Astrocyte (in vitro differentiated cells and primary cell): ENCODE data around the gene CRHR1. TPM values are rescaled to one million over a fixed set of nuclear protein-coding genes. Genes with fewer than 3 reads are reported as not detected.
A peak's percentile ranks its signal among the peaks of the same experiment; 100 is the strongest.

Experiments used
- DNase-seq: peaks from one replicate; pipeline ENCODE4 v3.0.0-alpha.2; 2010; ENCODE audit warnings: low read depth
- FAIRE-seq: peaks from 2 replicates; lab custom pipeline; 2011; peaks lifted over from hg19 to GRCh38; lab: Jason Lieb, UNC
- H2AFZ ChIP-seq: 2 replicates; pipeline ENCODE4 v1.6.0; 2012; ENCODE audit warnings: low read depth, low read length, inconsistent platforms
- H3K27ac ChIP-seq: 2 replicates; pipeline ENCODE4 v1.5.1; 2011; ENCODE audit warnings: low read depth, low read length, inconsistent platforms
- H3K27me3 ChIP-seq: 2 replicates; pipeline ENCODE4 v1.6.0; 2011; ENCODE audit warnings: low read length, inconsistent platforms; ENCODE audit not compliant: insufficient read depth
- H3K36me3 ChIP-seq: 2 replicates; pipeline ENCODE4 v1.5.1; 2011; ENCODE audit warnings: low read length, inconsistent platforms; ENCODE audit not compliant: insufficient read depth
- H3K4me1 ChIP-seq: 2 replicates; pipeline ENCODE4 v1.5.1; 2011; ENCODE audit warnings: low read length, inconsistent platforms; ENCODE audit not compliant: insufficient read depth
- H3K4me2 ChIP-seq: 2 replicates; pipeline ENCODE4 v1.6.0; 2012; ENCODE audit warnings: low read length, inconsistent platforms
- H3K4me3 ChIP-seq: 2 replicates; pipeline ENCODE4 v1.5.1; 2011; ENCODE audit warnings: low read depth, mild to moderate bottlenecking, low read length, inconsistent platforms; ENCODE audit not compliant: insufficient read depth
- H3K79me2 ChIP-seq: 2 replicates; pipeline ENCODE4 v1.6.0; 2012; ENCODE audit warnings: mild to moderate bottlenecking, low read length, inconsistent platforms; ENCODE audit not compliant: insufficient read depth
- H3K9ac ChIP-seq: 2 replicates; pipeline ENCODE4 v1.6.0; 2012; ENCODE audit warnings: mild to moderate bottlenecking, low read length, inconsistent platforms
- H3K9me3 ChIP-seq: 2 replicates; pipeline ENCODE4 v1.5.1; 2012; ENCODE audit warnings: low read depth, mild to moderate bottlenecking, low read length, inconsistent platforms; ENCODE audit not compliant: insufficient read depth
- H4K20me1 ChIP-seq: 2 replicates; pipeline ENCODE4 v1.6.0; 2012; ENCODE audit warnings: low read length, inconsistent platforms; ENCODE audit not compliant: insufficient read depth
- H3K27ac Mint-ChIP-seq: one replicate; pipeline ENCODE4 v1.8.0; 2021; ENCODE audit warnings: mild to moderate bottlenecking, mixed read lengths; ENCODE audit not compliant: unreplicated experiment
- H3K27me3 Mint-ChIP-seq: one replicate; pipeline ENCODE4 v1.8.0; 2021; ENCODE audit warnings: low read depth, mixed read lengths; ENCODE audit not compliant: unreplicated experiment
- H3K36me3 Mint-ChIP-seq: one replicate; pipeline ENCODE4 v1.8.0; 2021; ENCODE audit warnings: low read depth, mixed read lengths; ENCODE audit not compliant: unreplicated experiment
- H3K4me1 Mint-ChIP-seq: one replicate; pipeline ENCODE4 v1.8.0; 2021; ENCODE audit warnings: low read depth, mixed read lengths; ENCODE audit not compliant: unreplicated experiment
- H3K4me3 Mint-ChIP-seq: one replicate; pipeline ENCODE4 v1.8.0; 2021; ENCODE audit warnings: mild to moderate bottlenecking, moderate library complexity, mixed read lengths; ENCODE audit not compliant: unreplicated experiment
- H3K9me3 Mint-ChIP-seq: one replicate; pipeline ENCODE4 v1.8.0; 2021; ENCODE audit warnings: mild to moderate bottlenecking, mixed read lengths; ENCODE audit not compliant: unreplicated experiment
- EZH2 ChIP-seq: IDR thresholded peaks from 2 replicates; pipeline ENCODE4 v1.6.1; 2012; ENCODE audit warnings: mild to moderate bottlenecking, low read length, inconsistent platforms; ENCODE audit not compliant: insufficient read depth
- total RNA-seq: library from RNA; stranded (reverse); gene quantifications from 2 replicates; pipeline ENCODE4 v1.2.1, GENCODE V29; 2021
- TF ChIP-seq, protein P1 (sequence below): IDR thresholded peaks from 2 replicates; pipeline ENCODE4 v1.5.1; 2011; ENCODE audit warnings: low read depth, mild to moderate bottlenecking, inconsistent platforms, low read length, moderate library complexity; ENCODE audit not compliant: insufficient read depth

The CRHR1 gene
- total RNA-seq, 1 donor from 2014 or later = 0.20 TPM

DNA sequence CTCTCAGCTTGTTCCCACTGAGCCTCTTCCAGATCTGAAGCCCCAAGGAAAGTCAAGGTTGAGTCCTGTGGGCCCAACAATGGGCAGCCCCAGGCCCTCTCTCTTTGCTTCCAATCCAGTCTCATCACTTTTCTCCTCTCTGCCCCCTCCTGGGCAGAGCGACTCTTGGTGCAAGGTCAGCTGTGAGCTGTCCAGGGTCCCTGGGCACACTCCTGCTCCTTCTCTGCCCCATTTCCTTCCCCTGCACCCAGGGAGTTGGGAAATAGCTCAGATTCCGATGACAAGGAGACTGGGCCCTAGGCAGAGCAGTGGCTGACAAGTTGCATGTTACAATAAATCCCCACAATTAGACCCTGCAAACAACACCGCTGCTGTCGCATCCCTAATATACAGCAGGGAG, 16.1 kb upstream of the CRHR1 start:
- Mint-ChIP-seq H3K36me3 (no peaks in the 10 kb centered on the region), H3K4me3 (no peak overlapping the region), H3K9me3 (peaks cover 3% of the 10 kb centered on the region), H3K27ac (no peak overlapping the region), H3K4me1 (peaks cover 16% of the 10 kb centered on the region), H3K27me3 (peaks cover 46% of the 10 kb centered on the region)
- DNase-seq (no peak), FAIRE-seq (no peak)
- Histone ChIP-seq H3K79me2 (no peaks in the 10 kb centered on the region), H2AFZ (no peak overlapping the region), H3K27ac (no peak overlapping the region), H3K4me2 (no peak overlapping the region), H3K27me3 (peaks cover 8% of the 10 kb centered on the region), H3K9me3 (no peaks in the 10 kb centered on the region), H3K9ac (no peak overlapping the region), H3K4me3 (no peak overlapping the region), H3K4me1 (no peaks in the 10 kb centered on the region), H4K20me1 (no peaks in the 10 kb centered on the region), H3K36me3 (no peaks in the 10 kb centered on the region)
- TF ChIP-seq, protein P1, sequence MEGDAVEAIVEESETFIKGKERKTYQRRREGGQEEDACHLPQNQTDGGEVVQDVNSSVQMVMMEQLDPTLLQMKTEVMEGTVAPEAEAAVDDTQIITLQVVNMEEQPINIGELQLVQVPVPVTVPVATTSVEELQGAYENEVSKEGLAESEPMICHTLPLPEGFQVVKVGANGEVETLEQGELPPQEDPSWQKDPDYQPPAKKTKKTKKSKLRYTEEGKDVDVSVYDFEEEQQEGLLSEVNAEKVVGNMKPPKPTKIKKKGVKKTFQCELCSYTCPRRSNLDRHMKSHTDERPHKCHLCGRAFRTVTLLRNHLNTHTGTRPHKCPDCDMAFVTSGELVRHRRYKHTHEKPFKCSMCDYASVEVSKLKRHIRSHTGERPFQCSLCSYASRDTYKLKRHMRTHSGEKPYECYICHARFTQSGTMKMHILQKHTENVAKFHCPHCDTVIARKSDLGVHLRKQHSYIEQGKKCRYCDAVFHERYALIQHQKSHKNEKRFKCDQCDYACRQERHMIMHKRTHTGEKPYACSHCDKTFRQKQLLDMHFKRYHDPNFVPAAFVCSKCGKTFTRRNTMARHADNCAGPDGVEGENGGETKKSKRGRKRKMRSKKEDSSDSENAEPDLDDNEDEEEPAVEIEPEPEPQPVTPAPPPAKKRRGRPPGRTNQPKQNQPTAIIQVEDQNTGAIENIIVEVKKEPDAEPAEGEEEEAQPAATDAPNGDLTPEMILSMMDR = no peak

DNA sequence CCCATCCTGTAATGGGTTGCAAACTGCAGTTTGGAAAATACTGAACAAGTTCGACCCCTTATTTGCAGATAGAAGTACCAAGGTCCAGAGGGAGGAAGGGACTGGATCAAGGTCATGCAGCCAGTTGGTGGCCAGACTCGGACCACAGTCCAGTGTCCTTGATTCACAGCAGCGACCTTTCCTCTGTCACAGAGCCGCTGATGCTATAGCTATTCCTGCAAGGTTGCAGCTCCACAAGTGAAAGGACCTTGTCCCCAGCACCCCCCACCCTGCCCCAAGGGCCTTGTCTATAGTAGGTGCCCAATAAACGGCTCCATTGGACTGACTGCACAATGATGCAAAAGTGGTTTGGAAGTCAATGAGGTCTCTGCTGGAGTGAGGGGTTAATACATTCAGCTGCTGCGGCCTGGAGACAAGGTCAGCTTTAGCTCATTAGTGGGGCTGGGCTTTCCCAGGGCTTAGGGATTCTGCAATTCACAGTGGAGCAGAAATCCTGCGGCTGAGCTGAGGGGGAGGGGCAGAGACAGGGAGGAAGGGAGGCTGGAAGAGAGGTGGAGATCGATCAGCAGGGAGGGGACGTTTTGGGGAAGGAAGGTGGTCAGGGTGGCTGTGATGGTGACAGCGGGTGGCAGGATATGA, 13.4 kb upstream of the CRHR1 start:
- Histone ChIP-seq H3K27ac (no peak overlapping the region), H2AFZ (no peak overlapping the region), H3K79me2 (no peaks in the 10 kb centered on the region), H4K20me1 (no peaks in the 10 kb centered on the region), H3K27me3 (peaks cover 8% of the 10 kb centered on the region), H3K9me3 (no peaks in the 10 kb centered on the region), H3K4me1 (no peaks in the 10 kb centered on the region), H3K4me2 (no peak overlapping the region), H3K36me3 (no peaks in the 10 kb centered on the region), H3K4me3 (no peak overlapping the region), H3K9ac (no peak overlapping the region)
- DNase-seq (no peak), FAIRE-seq (no peak)
- peak overlapping the region; percentile 60 for H3K4me3 Mint-ChIP-seq
- peaks cover 47% of the 10 kb centered on the region for H3K27me3 Mint-ChIP-seq
- no peak for TF ChIP-seq EZH2
- TF ChIP-seq, protein P1 = no peak
- H3K27ac Mint-ChIP-seq = no peak overlapping the region
- peaks cover 6% of the 10 kb centered on the region for H3K9me3 Mint-ChIP-seq
- H3K4me1 Mint-ChIP-seq = peaks cover 16% of the 10 kb centered on the region
- no peaks in the 10 kb centered on the region for H3K36me3 Mint-ChIP-seq

DNA sequence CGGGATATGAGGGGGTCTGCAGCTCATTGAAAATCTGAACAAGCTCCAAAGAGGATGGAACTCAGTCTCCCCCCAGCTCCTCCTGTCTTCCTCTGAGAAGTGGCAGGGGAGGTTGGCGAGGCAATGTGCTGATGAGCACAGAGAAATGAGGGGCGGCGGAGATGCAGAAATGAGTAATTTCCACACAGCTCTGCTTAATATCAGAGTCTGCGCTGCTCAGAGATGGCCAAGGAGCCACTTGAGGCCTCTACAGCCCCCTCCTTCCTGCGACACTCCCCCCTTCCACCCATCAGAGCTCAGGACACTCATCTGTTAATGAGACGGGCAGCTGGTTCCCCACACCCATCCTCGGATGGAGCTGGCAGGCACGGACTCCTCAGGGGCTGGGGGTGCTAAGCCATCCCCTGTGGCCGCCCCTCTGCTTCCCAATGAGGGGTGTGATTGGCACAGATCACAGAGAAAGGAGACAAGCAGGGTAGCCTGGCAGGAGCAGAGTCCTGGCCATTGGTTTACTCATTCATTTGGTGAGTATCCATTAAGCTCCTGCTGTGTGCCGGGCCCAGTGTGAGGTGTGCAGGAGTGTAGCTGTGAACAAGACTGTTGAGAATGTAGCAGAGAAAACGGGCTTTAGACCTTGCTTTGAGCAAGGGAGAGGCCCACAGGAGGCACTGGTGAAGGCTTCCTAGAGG, 12.7 kb upstream of the CRHR1 start:
- H3K27ac Mint-ChIP-seq = no peak overlapping the region
- Histone ChIP-seq H3K27me3 (peaks cover 8% of the 10 kb centered on the region), H4K20me1 (no peaks in the 10 kb centered on the region), H3K79me2 (no peaks in the 10 kb centered on the region), H3K4me3 (no peak overlapping the region), H3K9me3 (no peaks in the 10 kb centered on the region), H3K27ac (no peak overlapping the region), H3K4me2 (no peak overlapping the region), H3K4me1 (no peaks in the 10 kb centered on the region), H3K36me3 (no peaks in the 10 kb centered on the region), H3K9ac (no peak overlapping the region), H2AFZ (no peak overlapping the region)
- TF ChIP-seq, protein P1 = no peak
- TF ChIP-seq EZH2 = no peak
- peaks cover 6% of the 10 kb centered on the region for H3K9me3 Mint-ChIP-seq
- DNase-seq (no peak), FAIRE-seq (no peak)
- H3K36me3 Mint-ChIP-seq = no peaks in the 10 kb centered on the region
- H3K4me1 Mint-ChIP-seq = peaks cover 16% of the 10 kb centered on the region
- peak overlapping the region; percentile 60 for H3K4me3 Mint-ChIP-seq
- peaks cover 50% of the 10 kb centered on the region for H3K27me3 Mint-ChIP-seq
